ENCODE measurements around the gene XRN2. TPM values are rescaled to one million over a fixed set of nuclear protein-coding genes. Genes with fewer than 3 reads are reported as not detected.

Gene XRN2
- total RNA-seq, 3 donors from 2014 or later (not counting 1 experiment from before 2014, with no cell fraction given) = 52.9 to 61.8 (median 57.4) TPM

GRCh38 chr20:21338291-21338690 lies 35.2 kb downstream of the XRN2 start:
- H3K4me1 Mint-ChIP-seq = peaks cover 24 to 27% of the 10 kb centered on the region in 2 donors
- no peaks in the 10 kb centered on the region for H3K9me3 Mint-ChIP-seq
- H3K27me3 ChIP-seq (ENCODE audit: control insufficient read depth, insufficient read depth, low read length) = no peaks in the 10 kb centered on the region
- TF ChIP-seq CTCF (IDR thresholded peaks at IDR 0.05) = no peak
- WGBS (ENCODE audit: insufficient coverage) = 20% methylated on average over 1 of the region's 4 CpGs
- H3K9me3 ChIP-seq (ENCODE audit: control insufficient read depth, insufficient read depth, low read length) = no peaks in the 10 kb centered on the region
- no peak overlapping the region for H3K4me3 Mint-ChIP-seq
- no peak overlapping the region for H3K4me3 ChIP-seq (ENCODE audit: low read length)
- intact Hi-C loops (cut with micrococcal nuclease) = no loop called here
- H3K27ac Mint-ChIP-seq = no peak overlapping the region
- no peak for ATAC-seq
- H3K36me3 Mint-ChIP-seq = peaks cover 42% of the 10 kb centered on the region
- peaks cover 71% of the 10 kb centered on the region for H3K36me3 ChIP-seq (ENCODE audit: control insufficient read depth, insufficient read depth, low read length)
- no peaks in the 10 kb centered on the region for H3K27me3 Mint-ChIP-seq (ENCODE audit: low read depth in 2 of 2)
- no peak for DNase-seq
- H3K27ac ChIP-seq (ENCODE audit: low read length) = no peak overlapping the region
- no peaks in the 10 kb centered on the region for H3K4me1 ChIP-seq (ENCODE audit: control insufficient read depth, insufficient read depth, low read length)

GRCh38 chr20:21339499-21339898 lies 36.4 kb downstream of the XRN2 start:
- H3K27me3 ChIP-seq (ENCODE audit: control insufficient read depth, insufficient read depth, low read length) = no peaks in the 10 kb centered on the region
- H3K4me3 ChIP-seq (ENCODE audit: low read length) = no peak overlapping the region
- DNase-seq (no peak), ATAC-seq (no peak)
- Mint-ChIP-seq H3K4me1 (peaks cover 24 to 27% of the 10 kb centered on the region in 2 donors), H3K27me3 (ENCODE audit: low read depth in 2 of 2) (no peaks in the 10 kb centered on the region), H3K4me3 (no peak overlapping the region), H3K36me3 (peaks cover 42% of the 10 kb centered on the region), H3K27ac (peak overlapping the region in 1 of 2 donors; percentile 2), H3K9me3 (no peaks in the 10 kb centered on the region)
- intact Hi-C loops (cut with micrococcal nuclease) = no loop called here
- no peaks in the 10 kb centered on the region for H3K9me3 ChIP-seq (ENCODE audit: control insufficient read depth, insufficient read depth, low read length)
- no peak for TF ChIP-seq CTCF (IDR thresholded peaks at IDR 0.05)
- no peaks in the 10 kb centered on the region for H3K4me1 ChIP-seq (ENCODE audit: control insufficient read depth, insufficient read depth, low read length)
- no peak overlapping the region for H3K27ac ChIP-seq (ENCODE audit: low read length)
- H3K36me3 ChIP-seq (ENCODE audit: control insufficient read depth, insufficient read depth, low read length) = peaks cover 69% of the 10 kb centered on the region
- WGBS (ENCODE audit: insufficient coverage) = 94% methylated on average over 2 of the region's 3 CpGs

- H3K9me3 Mint-ChIP-seq = no peaks in the 10 kb centered on the region
- peak overlapping the region; percentile 44 to 60 for H3K27ac Mint-ChIP-seq
- H3K27ac ChIP-seq (ENCODE audit: low read length) = no peak overlapping the region
- WGBS (ENCODE audit: insufficient coverage) = 100% methylated on average over 3 of the region's 3 CpGs
- intact Hi-C loops (cut with micrococcal nuclease) = no loop called here
- ATAC-seq (no peak), DNase-seq (no peak)
- peaks cover 42% of the 10 kb centered on the region for H3K36me3 Mint-ChIP-seq
- no peak overlapping the region for H3K4me3 ChIP-seq (ENCODE audit: low read length)
- H3K9me3 ChIP-seq (ENCODE audit: control insufficient read depth, insufficient read depth, low read length) = no peaks in the 10 kb centered on the region
- no peak overlapping the region for H3K4me3 Mint-ChIP-seq
- H3K4me1 Mint-ChIP-seq = peaks cover 21 to 24% of the 10 kb centered on the region in 2 donors
- H3K36me3 ChIP-seq (ENCODE audit: control insufficient read depth, insufficient read depth, low read length) = peaks cover 70% of the 10 kb centered on the region
- H3K27me3 Mint-ChIP-seq (ENCODE audit: low read depth in 2 of 2) = no peaks in the 10 kb centered on the region
- no peak for TF ChIP-seq CTCF (IDR thresholded peaks at IDR 0.05)
- H3K27me3 ChIP-seq (ENCODE audit: control insufficient read depth, insufficient read depth, low read length) = no peaks in the 10 kb centered on the region
- H3K4me1 ChIP-seq (ENCODE audit: control insufficient read depth, insufficient read depth, low read length) = no peaks in the 10 kb centered on the region
Observed at GRCh38 chr20:21340991-21341697, 38.0 kb downstream of the XRN2 start.

Measured in natural killer cell (primary cell).